Frontal cortex (tissue), 4 donors: ENCODE data around the gene FHOD3. TPM values are rescaled to one million over a fixed set of nuclear protein-coding genes. Genes with fewer than 3 reads are reported as not detected.
"Not testable (repeated sequence)": the region's sequence is repeated elsewhere in the genome, so short reads cannot be mapped to it uniquely, and the experiment has no call there.

Experiments
- DNase-seq, 2 donors: peaks; one replicate each; pipeline ENCODE4 v3.0.0; 2012; ENCODE audit warnings: low spot score in 2 of 2
- FAIRE-seq: peaks from 2 replicates; lab custom pipeline; 2012; peaks lifted over from hg19 to GRCh38; lab: Jason Lieb, UNC
- total RNA-seq: library from RNA; depleted of rRNA; stranded (reverse); fragments of >200 nt; gene quantifications from one replicate; pipeline ENCODE4 v1.2.3, GENCODE V29; 2014
- donor health status: control.
- donor health status: control.
- donor health status: control.

FHOD3 gene
- total RNA-seq, 1 donor from 2014 or later, result 46.9 TPM

DNA sequence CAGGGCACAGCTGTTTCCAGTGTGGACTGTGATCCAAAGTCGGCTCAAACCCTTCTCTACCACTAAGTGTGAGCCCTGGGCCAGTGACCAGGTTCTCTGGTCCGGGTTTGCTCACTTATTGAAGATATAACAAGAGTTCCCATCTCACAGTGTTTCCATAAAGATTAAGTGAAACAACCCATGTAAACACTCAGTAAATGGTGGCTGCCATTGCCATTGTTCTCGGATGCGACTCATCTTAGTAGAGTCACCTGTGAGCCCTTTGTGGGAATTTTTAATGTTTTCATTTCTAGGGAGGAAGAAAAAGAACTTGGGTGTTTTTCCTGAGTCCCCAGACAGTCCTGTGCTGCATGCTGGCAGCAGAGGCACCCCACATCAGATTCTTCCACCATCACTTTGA lies 477.9 kb downstream of the FHOD3 start:
- FAIRE-seq, result no peak
- no peak for DNase-seq

DNA sequence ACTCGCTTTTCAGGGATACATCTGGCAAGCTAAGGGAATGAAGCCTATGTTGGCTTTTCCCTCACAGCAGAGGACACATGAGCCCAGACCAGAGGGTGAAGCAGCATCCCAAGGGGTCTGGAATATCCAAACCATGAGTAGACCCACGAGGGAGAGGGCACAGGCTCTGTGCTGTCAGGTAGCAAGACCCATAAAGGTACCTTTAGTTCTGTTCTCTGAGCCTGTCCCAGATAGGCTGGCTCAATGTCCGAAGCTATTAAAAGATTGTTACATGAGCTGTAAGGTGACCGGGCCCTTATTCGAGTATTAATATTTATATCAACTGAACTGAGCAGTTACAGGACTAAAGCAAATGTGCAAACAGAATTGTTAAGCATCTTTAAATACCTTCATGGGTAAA lies 479.1 kb downstream of the FHOD3 start:
- DNase-seq, result no peak
- FAIRE-seq, result no peak

DNA sequence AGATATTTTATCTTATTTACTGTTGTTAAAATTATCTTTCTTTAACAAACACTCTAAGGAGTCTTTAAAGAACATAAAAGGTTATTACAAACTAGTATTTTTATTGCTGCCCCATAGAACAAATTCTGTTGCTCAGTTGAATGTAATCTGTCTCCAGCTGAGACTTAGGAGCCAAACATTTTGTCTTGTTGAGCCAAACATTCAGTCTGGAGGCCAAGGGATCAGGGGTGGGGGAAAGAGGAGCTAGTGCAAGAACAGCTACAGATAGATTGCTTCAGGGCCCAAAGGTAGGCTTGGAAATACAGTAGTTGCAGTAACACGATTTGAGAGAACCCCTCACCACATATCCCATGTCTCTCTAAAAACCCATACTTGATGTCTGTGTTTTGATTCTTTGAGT lies 480.1 kb downstream of the FHOD3 start:
- DNase-seq, result no peak
- FAIRE-seq, result no peak

DNA sequence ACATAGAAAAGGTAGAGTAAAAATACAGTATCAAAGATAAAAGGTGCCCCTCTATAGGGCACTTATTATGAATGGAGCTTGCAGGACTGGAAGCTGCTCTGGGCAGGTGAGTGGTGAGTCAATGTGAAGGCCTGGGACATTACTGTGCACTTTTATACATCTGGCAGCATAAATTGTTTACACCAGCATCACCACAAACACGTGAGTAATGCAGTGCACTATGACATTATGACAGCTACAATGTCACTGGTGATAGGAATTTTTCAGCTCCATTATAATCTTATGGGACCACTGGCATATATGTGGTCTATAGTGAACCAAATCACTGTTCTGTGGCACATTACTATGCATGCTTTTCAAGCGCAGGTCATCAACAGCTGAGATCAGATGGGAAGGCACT lies 483.2 kb downstream of the FHOD3 start:
- FAIRE-seq (no peak), DNase-seq (no peak)

DNA sequence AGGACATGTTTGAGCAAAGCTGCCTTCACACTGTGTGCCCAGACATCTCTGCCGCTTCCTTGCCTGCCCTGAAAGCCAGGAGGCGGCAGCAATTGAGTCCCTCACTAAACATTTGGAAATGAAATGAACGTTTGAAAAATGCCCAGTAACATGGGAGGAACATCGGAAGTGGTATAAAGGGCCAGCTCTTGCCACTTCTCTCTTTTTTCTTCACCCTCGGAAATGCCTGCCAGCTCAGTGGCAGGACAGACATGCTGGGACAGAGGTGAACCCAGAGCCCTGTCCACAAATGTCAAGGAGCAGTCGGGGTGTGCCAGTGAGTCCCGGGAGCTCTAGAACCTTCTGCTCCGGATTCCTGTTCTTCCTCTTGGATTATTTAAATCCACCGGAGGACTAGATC lies 485.2 kb downstream of the FHOD3 start:
- no peak for DNase-seq
- FAIRE-seq, result no peak

DNA sequence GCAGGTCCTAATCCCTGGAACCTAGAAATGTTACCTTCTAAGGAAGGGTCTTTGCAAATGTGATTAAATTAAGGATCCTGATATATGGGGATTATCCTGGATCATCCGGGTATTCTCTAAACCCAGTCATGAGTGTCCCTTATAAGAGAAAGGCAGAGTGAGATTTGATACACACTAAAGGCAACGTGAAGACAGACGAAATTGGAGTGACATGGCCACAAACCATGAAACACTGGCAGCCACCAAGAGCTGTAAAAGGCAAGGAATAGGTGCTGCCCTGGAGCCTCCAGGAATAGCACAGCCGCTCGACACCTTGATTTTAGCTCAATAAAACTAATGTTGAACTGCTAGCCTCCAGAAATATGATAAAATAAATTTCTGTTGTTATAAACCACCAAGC lies 486.3 kb downstream of the FHOD3 start:
- no peak for DNase-seq
- FAIRE-seq, result no peak

DNA sequence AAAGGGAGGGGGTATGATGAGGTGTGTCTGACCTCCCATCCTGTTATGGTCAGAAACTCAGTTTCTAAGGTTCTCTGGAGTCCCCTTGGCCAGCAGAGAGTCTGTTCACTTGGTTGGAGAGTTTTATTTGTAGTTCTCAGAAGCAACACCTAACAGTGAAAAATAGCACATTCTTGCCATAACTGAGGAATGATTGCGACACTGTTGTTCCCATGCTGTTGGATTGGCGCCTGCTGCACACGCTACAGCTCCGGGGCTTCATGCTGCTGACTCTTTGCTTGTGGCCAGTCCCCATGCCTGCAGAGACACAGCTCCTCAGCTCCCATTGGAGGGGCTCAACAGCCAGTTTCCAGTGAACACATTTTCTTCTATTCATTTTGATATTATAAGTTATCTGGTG lies 489.2 kb downstream of the FHOD3 start:
- DNase-seq (no peak), FAIRE-seq (no peak)

DNA sequence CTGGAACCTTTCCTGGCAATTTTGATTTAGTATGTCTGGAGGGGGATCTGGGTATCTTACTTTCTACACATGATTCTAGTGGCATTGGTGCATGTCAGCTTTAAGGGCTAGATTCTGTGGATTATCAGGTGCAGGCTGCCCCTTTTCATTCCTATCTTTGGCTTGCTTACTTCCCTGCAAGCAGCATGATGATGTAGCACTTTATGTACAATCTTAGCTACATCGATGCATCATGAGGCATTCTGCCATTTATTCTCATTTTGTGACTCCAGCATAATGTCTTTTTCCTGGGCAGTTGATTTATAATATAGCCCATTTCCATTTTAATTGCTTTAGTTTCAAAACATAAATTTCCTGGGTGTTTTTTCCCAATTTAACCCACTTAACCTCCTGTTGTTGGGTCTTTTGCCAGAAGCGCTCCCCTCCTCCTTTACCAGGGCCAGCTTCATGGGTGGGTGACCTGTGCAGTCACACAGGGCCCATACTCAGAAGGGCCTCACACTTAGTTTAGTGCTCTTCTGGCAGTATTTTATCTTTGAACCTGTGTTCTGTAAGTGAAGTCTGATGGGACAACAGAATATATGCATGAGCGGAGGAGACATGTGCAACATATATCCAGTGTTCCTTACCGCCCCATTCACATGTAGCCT lies 495.2 kb downstream of the FHOD3 start:
- DNase-seq, result no peak

DNA sequence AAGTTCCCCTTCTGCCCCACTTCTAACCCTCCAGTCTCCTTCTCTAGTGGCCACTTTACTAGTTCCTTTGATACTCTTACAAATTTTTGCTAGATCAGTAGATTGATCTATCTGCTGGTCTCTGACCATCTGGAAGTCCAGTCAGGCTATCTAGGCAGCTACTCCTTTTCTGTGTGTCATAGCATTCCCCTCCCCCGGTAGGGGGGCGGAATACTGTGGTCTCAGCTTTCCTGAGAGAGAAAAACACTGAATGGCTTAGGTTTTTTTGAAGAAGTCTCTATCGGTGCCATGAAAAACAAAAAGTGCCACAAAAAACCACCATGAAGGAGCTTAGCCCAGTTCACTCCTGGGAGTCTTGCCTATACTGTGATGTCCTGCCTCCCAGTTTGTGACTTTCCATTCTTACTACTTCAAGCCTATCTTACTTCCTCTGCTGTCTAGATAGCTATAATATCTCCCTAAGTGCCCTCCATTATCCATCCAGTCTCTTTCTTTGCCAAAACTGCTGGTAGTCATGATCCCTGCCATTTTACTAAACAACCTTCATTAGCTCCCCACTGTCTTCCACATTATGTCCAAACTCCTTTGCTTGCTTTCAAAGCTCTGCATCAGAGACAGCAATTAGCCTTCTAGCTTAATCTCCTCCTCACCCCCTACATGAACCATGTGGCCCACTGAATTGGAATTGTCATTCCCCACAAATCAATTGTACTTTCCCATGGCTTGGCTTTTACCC lies 501.4 kb downstream of the FHOD3 start:
- DNase-seq (no peak), FAIRE-seq (no peak)

More for the DNA sequence above, 495.2 kb downstream of the FHOD3 start:
- no peak for FAIRE-seq

DNA sequence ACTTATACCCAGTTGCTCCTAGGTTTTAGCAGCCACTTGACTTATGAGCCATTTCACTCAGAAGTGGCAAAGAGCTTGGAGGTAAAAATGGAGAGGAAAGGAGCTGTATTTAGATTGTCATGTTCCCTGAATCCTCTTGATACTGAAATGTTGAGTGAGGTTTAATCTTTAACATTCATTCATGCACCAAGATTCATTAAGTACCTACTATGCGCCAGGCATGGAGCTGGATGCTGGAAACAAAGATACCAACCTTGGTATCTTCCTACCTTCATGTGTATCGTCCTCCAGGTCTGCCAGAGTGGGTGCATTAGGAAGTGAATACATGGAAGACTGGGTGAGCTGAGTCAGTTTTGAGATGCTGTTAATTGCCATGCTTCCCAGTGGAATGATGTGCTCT lies 507.6 kb downstream of the FHOD3 start:
- FAIRE-seq (no peak), DNase-seq (no peak)

DNA sequence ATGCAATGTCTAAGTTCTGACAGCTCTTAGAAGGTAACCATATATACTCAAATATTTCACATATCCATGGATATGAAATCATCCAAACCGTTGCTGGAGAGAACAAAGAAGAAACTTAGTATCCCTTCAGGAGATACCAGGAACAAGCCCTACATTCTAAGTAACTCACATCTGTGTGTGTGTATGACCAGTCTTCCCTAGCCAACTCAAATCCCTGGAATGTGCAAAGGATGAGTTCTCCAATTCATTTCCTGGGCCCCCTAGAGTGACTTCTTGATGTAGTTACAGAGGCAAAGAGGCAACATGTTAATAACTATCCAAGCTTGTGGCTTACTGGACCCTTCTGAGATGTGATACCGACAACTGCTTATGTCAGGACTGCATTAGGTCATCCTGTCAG lies 511.2 kb downstream of the FHOD3 start:
- no peak for DNase-seq
- FAIRE-seq, result no peak

DNA sequence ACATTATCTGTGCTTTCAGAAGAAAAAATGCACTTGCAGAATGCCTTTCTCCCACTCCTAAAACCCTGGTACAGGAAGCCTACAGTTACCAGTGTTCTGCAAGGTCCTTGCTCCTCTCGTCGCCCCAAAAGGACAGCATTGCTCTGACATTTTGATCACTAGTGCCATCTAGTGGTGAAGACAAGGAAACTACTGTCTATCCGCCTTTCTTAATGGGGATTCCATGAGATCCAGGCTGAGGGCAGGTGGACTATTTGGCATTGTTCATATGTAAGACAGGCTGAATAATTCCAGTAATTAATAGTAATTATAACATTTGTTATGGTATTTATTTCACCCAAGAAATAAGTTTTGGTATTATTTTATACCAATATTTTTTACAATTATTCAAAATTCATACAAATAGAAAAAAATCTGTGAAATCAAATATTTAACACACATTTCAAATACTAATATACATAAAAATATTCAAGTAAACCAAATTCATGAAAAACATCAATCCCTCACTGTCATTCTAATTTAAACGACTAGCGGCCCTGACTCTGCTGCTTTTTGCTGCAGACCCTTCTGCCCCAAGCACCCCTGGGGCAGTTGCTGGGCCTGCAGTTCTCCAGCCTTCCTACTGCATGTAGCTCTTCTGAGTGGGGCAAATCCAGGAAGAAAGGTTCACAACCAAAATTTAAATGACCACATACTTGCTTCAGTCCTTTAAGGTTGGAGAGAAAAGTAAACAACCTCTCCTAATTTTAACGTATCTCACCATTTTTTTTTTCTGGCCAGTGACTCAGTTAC lies 512.3 kb downstream of the FHOD3 start:
- FAIRE-seq, result peak; percentile 28
- peak in 1 of 2 donors; percentile 61 for DNase-seq

DNA sequence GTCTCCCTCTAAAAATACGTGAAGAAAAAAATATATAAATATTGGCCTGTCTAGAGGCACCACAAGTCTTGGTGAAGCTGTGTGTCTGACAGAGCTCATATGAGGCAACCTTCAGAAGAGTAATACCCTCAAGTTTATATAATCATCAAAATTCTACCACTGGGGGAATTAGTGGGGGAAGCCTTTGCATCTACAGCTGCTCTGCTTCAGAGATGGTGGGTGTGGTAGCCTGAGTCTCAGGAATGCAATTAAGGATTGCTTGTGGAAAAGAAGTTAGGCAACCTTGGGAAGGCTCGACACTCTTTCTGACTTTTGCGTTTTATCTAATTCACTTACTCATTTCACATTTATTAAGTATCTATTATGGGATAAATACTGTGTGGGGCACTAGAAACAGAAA lies 513.9 kb downstream of the FHOD3 start:
- no peak for FAIRE-seq
- no peak for DNase-seq

DNA sequence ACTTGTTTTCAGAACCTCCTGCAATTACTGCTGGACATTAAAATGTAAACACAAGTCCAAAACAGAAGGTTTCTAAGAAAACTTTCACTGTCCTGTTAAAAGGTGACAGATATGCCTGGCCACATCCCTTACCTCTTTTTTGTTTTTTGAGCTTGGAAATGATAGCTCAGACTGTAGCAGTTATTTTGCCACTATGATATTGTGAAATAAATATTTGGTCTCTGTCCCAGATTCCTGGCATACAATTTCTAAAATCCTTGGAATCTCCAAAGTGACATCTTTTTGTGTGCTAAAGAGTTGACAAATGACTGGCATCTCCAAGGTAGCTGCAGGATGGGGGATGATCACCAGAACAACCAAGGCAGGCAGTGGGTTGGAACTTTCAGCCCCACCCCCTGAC lies 514.4 kb downstream of the FHOD3 start:
- FAIRE-seq (no peak), DNase-seq (no peak)

DNA sequence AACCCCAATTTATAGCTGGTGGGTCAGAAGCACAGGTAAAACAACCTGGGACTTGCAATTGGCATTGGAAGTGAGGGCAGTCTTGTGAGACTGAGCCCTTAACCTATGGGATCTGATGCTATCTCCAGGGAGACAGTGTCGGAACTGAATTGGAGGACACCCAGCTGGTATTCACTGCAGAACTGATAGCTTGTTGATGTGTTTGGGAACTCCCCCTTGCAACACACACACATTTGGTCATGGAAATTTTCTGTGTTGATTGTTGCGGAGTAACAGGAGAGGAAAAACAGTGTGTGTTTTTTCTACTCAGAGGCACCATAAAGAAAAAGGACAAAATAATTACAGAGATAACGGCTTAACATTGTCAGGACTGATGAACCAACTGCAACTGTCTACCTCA lies 515.2 kb downstream of the FHOD3 start:
- FAIRE-seq, result no peak

DNA sequence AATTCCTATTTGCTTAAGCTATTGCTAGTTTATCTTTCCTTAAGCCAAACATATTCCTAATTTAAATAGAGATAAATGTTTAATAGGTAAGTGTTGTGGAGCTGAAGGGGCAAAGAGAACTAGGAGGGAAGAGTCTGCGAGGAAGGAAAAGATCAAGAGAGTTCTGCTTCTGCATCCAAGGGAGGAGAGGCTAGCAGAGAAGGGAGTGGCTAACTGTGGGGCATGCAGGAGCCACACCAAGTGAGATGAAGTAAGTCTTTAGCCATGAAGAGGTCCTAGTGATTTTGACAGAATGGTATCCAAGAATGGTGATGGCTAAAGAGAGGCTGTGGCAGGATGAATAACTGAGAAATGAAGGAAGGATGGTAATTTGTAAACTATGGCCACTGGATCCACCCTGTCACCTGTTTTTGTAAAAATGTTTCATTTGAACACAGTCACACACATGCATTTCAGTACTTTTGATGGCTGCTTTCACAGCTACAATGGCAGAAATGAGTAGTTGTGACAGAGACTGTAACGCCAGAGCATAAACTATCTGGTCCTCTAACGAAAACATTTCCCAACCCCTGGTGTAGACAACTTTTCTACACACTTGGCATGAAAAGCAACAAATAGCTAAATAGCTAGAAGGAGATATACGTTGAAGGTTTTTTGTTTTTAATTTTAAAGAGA lies 515.7 kb downstream of the FHOD3 start:
- no peak for FAIRE-seq
- DNase-seq, result no peak

More for the DNA sequence above, 515.2 kb downstream of the FHOD3 start:
- no peak for DNase-seq

DNA sequence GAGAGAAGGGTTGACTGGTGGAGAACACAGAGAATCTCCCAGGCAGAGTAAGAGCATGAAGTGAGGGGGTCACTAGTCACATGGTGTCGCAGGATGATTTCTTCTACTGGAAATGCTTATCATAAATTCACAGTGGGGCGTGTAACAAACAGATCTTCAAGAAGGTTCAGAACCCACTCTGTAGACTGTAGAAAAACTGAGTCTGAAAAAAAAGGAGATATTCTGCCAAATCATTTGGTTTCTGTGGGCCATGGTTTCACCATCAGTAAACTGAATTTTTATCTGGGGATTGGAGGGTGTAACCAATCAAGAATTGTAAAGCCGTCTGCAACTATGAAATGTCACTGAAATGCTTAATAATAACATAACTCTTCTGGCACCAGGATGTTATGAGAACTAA lies 516.3 kb downstream of the FHOD3 start:
- FAIRE-seq (no peak), DNase-seq (no peak)

DNA sequence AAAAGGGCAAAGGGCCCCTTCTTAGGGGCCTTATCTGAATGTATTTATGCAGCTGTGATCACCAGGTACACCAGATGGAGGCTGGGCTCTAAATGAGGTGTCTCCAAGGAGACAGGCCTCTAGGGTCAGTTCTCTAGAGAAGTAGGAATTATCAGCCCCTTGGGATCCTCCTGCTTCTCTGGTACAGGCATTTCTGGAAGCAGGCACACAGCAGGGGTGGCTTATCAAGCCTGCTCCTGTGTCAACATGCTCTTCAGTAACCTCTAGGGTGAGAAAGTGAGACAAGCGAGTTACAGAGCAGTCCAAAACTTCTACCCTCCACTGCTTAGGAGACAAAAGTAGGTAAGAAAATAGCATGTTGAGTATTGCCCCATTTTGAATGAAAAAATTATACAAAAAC lies 517.5 kb downstream of the FHOD3 start:
- no peak for DNase-seq
- FAIRE-seq, result no peak

DNA sequence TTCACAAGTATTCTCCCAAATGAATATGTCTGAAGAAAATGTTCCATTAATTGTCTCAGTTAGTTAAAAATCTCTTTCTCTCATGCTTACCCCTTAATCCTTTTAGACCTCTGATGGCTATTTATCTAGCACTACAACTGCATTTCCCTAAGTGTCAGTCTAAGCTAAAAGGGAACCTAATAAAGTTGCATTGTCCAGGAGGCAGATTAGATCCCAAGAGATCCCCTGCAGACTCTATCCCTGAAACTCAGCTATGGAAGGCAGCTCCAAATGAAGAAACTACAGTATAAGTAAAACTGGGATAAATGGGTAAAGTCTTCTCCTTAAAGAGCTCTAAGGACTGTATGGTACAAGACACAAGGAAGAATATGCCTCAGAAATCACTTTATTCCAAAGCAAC lies 518.6 kb downstream of the FHOD3 start:
- FAIRE-seq, DNase-seq: not testable (repeated sequence)

DNA sequence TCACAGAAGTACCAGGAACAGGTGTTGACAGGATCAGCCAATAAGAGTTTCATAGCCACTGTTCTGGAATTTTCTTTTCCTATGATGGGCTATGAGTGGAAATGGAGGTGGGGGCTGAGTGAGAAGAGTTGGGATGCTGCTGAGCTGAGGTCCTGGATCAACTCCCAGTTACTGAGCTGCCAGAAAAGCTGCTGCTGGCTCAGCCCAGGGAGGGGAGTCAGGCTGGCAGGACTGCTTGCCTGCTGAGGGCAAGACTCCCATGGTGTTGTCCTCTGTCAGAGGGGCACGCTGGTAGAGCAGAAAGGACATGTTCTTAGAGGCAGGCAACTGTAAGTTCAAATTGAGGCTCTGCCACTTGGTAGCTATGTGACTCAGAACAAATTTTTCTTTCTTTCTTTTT lies 519.5 kb downstream of the FHOD3 start:
- DNase-seq, result no peak

More for the DNA sequence above, 519.5 kb downstream of the FHOD3 start:
- FAIRE-seq, result no peak
